ENCODE data around the gene SPOCK1. TPM values are rescaled to one million over a fixed set of nuclear protein-coding genes. Genes with fewer than 3 reads are reported as not detected.

SPOCK1 gene
- polyA plus RNA-seq, 4 donors = 6.4 to 11.5 (median 10.0) TPM

DNA sequence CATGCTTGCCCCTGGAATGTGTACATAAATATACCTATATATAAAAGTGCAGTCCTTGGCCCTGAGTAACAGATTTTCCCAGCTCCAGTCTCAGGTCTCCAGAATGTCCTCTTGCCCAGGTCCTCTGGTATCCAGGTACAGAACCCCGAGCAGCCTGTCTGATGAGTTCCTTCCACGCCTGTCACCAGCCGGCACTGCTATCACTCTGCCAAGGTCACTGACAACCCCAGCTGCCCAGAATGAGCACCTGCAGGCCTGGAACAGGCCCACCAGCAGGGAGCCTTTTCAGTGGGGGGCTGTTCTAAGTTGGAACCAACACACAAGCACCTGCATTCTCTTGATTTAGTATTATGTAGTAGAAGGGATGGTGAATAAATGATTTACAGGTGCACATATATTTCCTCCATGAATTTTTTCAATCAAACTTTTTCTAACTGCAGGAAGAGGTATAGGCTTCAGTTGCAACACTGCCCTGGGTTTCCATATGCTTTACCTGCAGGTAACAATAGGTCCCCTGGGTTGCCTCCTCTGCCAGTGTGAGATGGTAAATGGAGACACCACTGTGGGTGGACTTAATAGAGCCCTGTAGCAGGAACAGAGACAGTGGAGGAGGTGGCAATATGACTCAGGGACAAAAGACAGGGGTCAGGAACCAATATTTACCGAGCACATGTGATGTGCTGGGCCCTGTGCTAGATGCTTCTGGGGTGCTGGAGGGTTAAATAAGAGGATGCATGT lies 291.9 kb downstream of the SPOCK1 start:
- DNase-seq (ENCODE audit: low read depth in 4 of 4, low spot score in 2 of 4) = no peak

- DNase-seq (ENCODE audit: low read depth in 4 of 4, low spot score in 2 of 4) = no peak
These were observed 293.0 kb downstream of the SPOCK1 start for GRCh38 chr5:137206030-137206715.

DNA sequence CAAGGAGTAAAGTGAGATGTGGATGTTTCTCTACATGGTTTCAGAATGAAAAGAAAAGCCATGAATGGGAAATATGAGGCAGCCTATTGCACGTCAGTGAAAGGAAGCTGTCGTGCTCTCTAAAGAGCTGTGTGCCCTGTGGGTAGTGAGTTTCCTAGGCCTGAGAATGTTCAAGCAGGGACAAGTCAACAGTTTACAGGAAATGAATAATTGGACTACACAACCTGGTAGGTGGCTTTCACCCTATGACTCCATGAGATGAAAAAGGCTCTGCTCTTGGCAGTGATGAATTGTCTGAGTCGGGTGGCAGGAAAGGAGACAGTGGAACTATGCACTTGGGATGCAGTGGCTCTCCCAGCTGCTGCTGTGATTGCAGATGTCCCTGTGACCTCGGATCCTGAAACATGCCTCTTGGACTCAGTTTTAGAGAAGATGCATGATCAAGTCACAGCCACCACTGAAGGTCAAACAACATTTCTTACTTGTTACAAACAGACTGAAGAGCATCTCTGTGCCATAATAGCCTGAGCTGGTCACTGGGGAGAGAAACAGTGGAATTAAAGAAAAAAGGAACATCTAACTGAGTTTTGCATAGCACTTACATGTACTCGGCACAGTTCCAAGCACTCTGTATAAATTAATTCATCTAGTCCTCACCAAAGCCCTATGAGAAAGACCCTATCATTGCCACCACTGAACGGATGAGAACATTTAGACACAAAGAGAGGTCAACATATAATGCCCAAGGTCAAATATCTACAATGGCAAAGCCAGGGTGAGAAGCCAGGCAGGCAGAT lies 293.7 kb downstream of the SPOCK1 start:
- DNase-seq (ENCODE audit: low read depth in 4 of 4, low spot score in 2 of 4) = no peak

DNA sequence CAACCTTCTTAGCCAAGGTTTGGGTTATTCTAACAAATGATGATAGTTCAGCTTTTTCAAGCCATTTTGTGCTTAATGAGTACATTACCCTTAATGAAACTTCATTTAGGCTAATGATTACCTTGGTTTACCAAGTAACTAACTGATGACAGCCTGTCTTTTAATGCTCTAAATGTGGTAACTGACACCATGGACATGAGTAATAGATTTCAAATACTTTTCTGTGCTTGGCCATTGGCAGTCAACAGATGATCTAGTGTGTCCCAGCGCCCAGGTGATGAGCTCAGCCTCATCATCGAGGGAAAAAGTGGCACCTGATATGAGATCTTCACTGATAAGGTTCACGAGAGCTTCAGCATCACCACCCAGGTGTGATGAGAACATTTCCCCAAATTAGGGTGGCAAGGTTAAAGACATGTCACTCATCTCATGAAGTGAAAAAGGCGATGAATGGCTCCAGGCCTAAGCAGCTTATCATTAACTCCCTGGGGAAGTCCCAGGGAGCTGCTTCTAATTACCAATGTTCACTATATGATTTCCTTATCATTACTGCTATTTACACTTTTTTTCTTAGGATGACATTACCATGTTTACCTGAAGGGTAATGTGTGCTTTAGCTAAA lies 296.0 kb downstream of the SPOCK1 start:
- DNase-seq (ENCODE audit: low read depth in 4 of 4, low spot score in 2 of 4) = no peak

DNA sequence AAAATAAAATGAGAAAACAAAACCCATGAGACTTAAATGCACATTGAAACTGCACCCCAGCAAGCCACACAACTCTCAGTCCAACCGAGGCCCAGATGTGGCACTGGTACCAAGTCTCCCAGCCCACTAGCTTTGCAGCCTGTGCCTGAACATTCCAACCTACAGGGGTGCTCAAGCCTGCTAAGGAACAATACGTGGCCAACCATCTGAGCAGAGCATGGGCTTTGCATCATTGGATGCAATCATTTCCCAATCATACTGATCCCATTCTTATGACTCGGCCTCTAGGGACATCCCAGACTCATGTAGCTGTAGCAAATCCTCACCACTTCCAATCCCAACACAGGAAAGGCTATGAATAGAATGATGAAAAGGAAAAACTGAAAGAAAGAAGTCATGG lies 297.2 kb downstream of the SPOCK1 start:
- no peak for DNase-seq (ENCODE audit: low read depth in 4 of 4, low spot score in 2 of 4)

DNA sequence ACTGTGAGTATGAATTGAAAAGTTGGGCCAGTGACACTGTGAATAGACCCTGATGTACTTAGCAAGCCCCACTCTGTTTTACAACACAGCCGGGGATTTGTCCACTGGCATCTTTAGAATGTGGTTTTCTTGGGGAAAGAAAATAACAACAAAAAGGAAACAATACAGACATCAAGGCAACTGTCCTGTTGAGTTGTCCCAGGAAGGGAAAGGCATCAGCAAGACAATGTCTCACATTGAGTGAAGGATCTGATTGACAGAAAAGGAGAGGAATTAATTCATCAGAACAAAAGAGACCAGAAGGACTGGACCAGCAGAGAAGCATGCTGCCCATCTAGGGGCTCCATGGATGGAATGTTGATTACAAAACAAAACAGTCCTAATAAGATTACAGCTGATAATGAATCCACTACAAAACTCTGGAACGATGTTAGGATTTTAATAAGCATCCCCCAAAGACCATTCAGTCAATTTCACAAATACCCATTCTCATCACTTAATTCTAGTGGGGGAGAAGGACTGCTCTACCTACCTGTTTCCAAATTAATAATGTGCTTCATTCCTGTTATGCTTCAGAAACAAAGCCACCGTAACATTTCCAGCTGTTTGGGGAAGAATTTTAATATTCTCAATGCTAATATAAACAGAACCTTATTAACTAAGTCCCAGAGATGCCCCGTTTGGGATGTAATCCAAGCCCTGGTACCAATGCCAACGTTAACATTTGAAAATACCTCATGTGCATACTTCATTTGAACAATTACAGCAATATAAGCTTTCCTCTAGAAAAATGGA lies 298.0 kb downstream of the SPOCK1 start:
- no peak for DNase-seq (ENCODE audit: low read depth in 4 of 4, low spot score in 2 of 4)

DNA sequence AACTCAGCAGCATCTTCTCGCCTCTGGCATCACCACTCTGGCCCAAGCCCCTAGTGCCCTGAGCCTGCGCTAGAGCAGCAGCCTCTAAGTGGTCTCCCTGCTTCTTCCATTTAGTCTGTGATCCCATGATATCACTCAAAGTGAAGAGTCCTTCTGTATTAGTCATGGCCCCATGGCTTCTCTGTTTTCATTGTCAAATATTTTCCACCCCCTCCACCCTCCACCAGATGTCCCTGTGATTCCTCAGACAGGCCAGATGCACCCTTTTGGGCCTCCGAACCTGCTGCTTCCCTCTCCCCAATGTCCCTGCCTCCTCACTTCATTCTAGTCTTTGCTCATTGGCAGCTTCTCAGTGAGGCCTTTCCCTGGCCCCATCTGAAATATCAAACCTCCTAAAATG lies 299.2 kb downstream of the SPOCK1 start:
- no peak for DNase-seq (ENCODE audit: low read depth in 4 of 4, low spot score in 2 of 4)

DNA sequence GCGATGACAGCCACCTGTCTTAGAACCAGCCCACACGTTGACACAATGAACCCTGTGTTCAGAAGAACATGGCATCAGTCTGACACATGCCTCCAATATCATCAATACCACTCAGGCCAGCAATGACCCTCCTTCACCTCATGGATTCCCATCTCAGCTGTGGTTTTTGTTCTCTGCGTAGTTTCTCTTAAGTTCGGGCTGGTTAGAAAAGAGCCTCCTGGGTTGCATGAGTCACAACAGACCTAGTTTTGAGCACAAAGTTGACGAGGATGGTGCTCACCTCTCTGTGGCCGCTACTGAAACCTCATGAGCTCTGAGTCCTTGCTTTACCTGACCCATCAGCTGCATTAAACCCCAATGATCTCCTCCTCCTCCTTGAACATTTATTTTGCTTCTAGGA lies 299.9 kb downstream of the SPOCK1 start:
- no peak for DNase-seq (ENCODE audit: low read depth in 4 of 4, low spot score in 2 of 4)

- DNase-seq (ENCODE audit: low read depth in 4 of 4, low spot score in 2 of 4) = no peak
These were observed 303.6 kb downstream of the SPOCK1 start for GRCh38 chr5:137195483-137195882.

- DNase-seq (ENCODE audit: low read depth in 4 of 4, low spot score in 2 of 4) = no peak
These were observed 304.8 kb downstream of the SPOCK1 start for GRCh38 chr5:137194300-137194699.

DNA sequence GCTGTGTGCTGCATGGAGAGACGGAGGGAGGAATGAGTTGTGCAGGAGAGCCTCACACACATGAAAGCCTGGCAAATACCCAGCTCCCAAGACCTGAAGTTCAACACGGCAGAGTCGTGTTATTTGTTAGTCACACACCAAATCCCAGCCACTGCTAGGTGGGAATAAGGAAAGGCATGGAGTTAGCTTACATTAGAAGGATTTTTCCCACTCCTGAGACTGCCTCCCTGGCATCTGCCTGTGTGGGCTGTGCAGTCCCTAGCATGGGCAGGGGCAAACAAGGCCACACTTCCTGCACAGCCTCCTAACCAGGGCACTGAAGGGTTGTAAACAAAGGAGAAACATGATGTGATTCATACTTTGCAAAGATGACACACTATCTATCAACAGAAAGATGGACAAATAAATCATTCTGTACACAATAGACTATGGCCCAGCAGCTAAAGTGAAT lies 306.8 kb downstream of the SPOCK1 start:
- no peak for DNase-seq (ENCODE audit: low read depth in 4 of 4, low spot score in 2 of 4)

DNA sequence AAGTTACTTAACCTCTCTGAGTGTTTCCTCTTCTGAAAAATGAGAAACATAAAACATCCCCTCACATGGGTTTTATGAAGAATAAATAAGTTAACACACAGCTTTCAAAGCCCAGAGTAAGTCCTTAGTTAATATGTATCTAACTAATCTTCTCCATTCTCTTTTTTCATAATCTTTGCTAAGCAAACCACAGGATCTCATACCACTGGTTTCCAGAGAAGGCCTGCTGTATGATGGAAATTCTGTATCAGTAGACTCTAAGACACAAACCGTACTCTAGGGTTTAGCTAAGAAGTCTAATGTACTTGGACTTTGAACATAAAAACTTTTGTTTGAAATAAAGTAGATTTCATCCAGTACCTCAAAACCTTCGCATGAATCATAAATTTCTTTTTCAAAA lies 307.9 kb downstream of the SPOCK1 start:
- DNase-seq (ENCODE audit: low read depth in 4 of 4, low spot score in 2 of 4) = no peak

GRCh38 chr5:137190441-137190840 lies 308.7 kb downstream of the SPOCK1 start:
- DNase-seq (ENCODE audit: low read depth in 4 of 4, low spot score in 2 of 4) = no peak

GRCh38 chr5:137190031-137190430 lies 309.1 kb downstream of the SPOCK1 start:
- DNase-seq (ENCODE audit: low read depth in 4 of 4, low spot score in 2 of 4) = no peak

GRCh38 chr5:137188566-137188965 lies 310.6 kb downstream of the SPOCK1 start:
- no peak for DNase-seq (ENCODE audit: low read depth in 4 of 4, low spot score in 2 of 4)

- no peak for DNase-seq (ENCODE audit: low read depth in 4 of 4, low spot score in 2 of 4)
These were observed 312.2 kb downstream of the SPOCK1 start for GRCh38 chr5:137186759-137187461.

DNA sequence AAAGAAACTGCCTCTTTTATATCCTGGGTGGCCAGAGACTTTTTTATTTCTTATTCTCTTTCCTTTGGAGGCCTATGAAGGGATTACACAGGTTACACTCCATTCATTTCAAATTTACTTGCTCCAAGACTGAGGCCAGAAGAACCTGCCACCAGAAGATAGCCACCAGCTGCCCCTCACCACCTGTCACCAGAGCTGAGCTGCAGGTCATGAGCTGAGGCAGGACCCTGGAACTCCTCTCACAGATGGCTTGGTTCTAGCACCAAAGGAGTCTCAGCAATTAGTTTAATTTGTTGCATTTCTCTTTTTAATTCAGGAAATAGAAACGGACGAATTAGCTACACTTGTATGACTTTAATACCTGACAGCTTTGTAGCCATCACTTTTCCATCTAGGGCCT lies 313.9 kb downstream of the SPOCK1 start:
- no peak for DNase-seq (ENCODE audit: low read depth in 4 of 4, low spot score in 2 of 4)

DNA sequence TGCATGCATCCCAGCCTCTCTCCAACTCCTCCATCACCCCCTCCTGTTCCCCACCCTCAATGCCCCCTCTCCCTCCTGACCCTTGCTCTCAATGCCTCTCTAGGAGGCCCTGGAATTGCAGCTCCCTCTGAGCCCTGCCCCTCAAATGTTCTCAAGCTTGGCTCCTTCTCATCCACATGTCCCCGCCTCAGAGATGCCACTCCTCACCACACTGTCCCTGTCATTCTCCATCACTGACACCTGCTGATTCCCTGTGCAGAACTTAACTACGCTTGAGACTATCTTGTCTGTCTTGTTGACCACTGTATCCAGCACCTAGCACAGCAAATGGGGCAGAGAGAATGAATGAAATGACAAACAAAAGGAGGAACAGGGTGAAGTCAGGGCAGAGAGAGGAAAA lies 314.4 kb downstream of the SPOCK1 start:
- no peak for DNase-seq (ENCODE audit: low read depth in 4 of 4, low spot score in 2 of 4)

GRCh38 chr5:137182576-137182975 lies 316.6 kb downstream of the SPOCK1 start:
- no peak for DNase-seq (ENCODE audit: low read depth in 4 of 4, low spot score in 2 of 4)

- no peak for DNase-seq (ENCODE audit: low read depth in 4 of 4, low spot score in 2 of 4)
These were observed 317.5 kb downstream of the SPOCK1 start for GRCh38 chr5:137181667-137182066.

Data from left renal cortex interstitium (tissue), 4 donors.